Measurements from ENCODE around the gene ZNF789. TPM values are rescaled to one million over a fixed set of nuclear protein-coding genes. Genes with fewer than 3 reads are reported as not detected.
A peak's percentile ranks its signal among the peaks of the same experiment; 100 is the strongest.

The ZNF789 gene
- total and polyA plus RNA-seq, 2 of the 13 experiments (the other 11 are each of a cell fraction or from before 2014, with no cell fraction given) = 19.8 to 25.1 TPM

- TF ChIP-seq ARID3A (IDR thresholded peaks at IDR 0.05; ENCODE audit: low read depth, low read length) = peak; percentile 88
- TF ChIP-seq BCL3 (CRISPR knock-in tag; IDR thresholded peaks at IDR 0.05) = no peak
- peak; percentile 44; the same call in 1 of the 2 replicates for TF ChIP-seq MXD1 (CRISPR knock-in tag; IDR thresholded peaks at IDR 0.05)
- peak; percentile 70; the same call in 1 of the 2 replicates for TF ChIP-seq ZNF761 (CRISPR knock-in tag; conservative IDR thresholded peaks at IDR 0.05)
- TF ChIP-seq CREM (IDR thresholded peaks at IDR 0.05) = peak; percentile 39
- no peak for TF ChIP-seq CREM (CRISPR knock-in tag; IDR thresholded peaks at IDR 0.05)
- no peak for TF ChIP-seq ZNF777 (CRISPR knock-in tag; IDR thresholded peaks at IDR 0.05)
- 0 out of 2 replicates have a peak, but pooled peaks have one; percentile 23 for TF ChIP-seq HNRNPL (IDR thresholded peaks at IDR 0.05; ENCODE audit: low read depth, low read length)
- 0 out of 2 replicates have a peak, but pooled peaks have one; percentile 35 for TF ChIP-seq NCOR1 (IDR thresholded peaks at IDR 0.05; ENCODE audit: borderline replicate concordance, low read length)
- TF ChIP-seq TFDP1 (CRISPR knock-in tag; IDR thresholded peaks at IDR 0.05; ENCODE audit: borderline replicate concordance) = peak; percentile 90
- TF ChIP-seq ZBTB7A (CRISPR knock-in tag; IDR thresholded peaks at IDR 0.05) = no peak
- peak; percentile 83 for TF ChIP-seq ASH2L (IDR thresholded peaks at IDR 0.05; ENCODE audit: insufficient read length, low read depth, low read length)
- no peak for TF ChIP-seq GFI1 (CRISPR knock-in tag; IDR thresholded peaks at IDR 0.05; ENCODE audit: borderline replicate concordance)
- TF ChIP-seq MLXIP (CRISPR knock-in tag; IDR thresholded peaks at IDR 0.05; ENCODE audit: borderline replicate concordance) = no peak
- no peak for TF ChIP-seq NFKBIZ (CRISPR knock-in tag; IDR thresholded peaks at IDR 0.05)
- TF ChIP-seq HOXD1 (CRISPR knock-in tag; IDR thresholded peaks at IDR 0.05) = 0 out of 2 replicates have a peak, but pooled peaks have one; percentile 37
- TF ChIP-seq CREB1 (IDR thresholded peaks at IDR 0.05) = peak; percentile 53
- TF ChIP-seq CREB1 (CRISPR knock-in tag; IDR thresholded peaks at IDR 0.05) = peak; percentile 80
- TF ChIP-seq ZNF543 (CRISPR knock-in tag; IDR thresholded peaks at IDR 0.05) = peak; percentile 52; the same call in 1 of the 2 replicates
- TF ChIP-seq HDAC6 (IDR thresholded peaks at IDR 0.05; ENCODE audit: low read depth, low read length) = no peak
- no peak for TF ChIP-seq MLLT10 (CRISPR knock-in tag; IDR thresholded peaks at IDR 0.05)
Observed at GRCh38 chr7:99472561-99473314, at the start of gene ZNF789 (continued).

Measured in HepG2 (cell line).